ENCODE data around the gene LIPK. TPM values are rescaled to one million over a fixed set of nuclear protein-coding genes. Genes with fewer than 3 reads are reported as not detected.

Gene LIPK
- total and polyA plus RNA-seq, 9 of the 15 experiments (the other 6 are each of a cell fraction or from before 2014, with no cell fraction given), result not detected

GRCh38 chr10:88659725-88660597 lies 46.1 kb upstream of the LIPK start:
- FAIRE-seq, result no peak
- intact Hi-C loops (cut with micrococcal nuclease), result no loop called here
- in situ Hi-C loops (cut with MboI), result no loop called here
- Histone ChIP-seq H3K4me2 (ENCODE audit: insufficient read depth, low read length) (no peak overlapping the region), H3K9me1 (ENCODE audit: control insufficient read depth, insufficient read depth, low read length) (no peaks in the 10 kb centered on the region), H3K27me3 (ENCODE audit: control insufficient read depth in 2 of 2, insufficient read depth in 2 of 2, low read length in 2 of 2) (no peaks in the 10 kb centered on the region), H3K9me3 (replicated peaks; ENCODE audit: control insufficient read depth, insufficient read depth, low read depth, low read length) (no peaks in the 10 kb centered on the region), H3K9ac (ENCODE audit: insufficient read depth in 1 of 2, low read depth in 2 of 2, low read length in 2 of 2) (no peak overlapping the region), H4K20me1 (replicated peaks; ENCODE audit: control insufficient read depth, insufficient read depth, low read length) (no peaks in the 10 kb centered on the region), H3K27ac (ENCODE audit: extremely low read depth, low read depth, low read length) (no peak overlapping the region), H3K79me2 (ENCODE audit: control insufficient read depth, insufficient read depth, low read length) (no peaks in the 10 kb centered on the region), H3K4me3 (no peak overlapping the region), H3K36me3 (ENCODE audit: control insufficient read depth, insufficient read depth, low read length) (no peaks in the 10 kb centered on the region), H3K4me1 (replicated peaks in 1 of 2; ENCODE audit: control insufficient read depth in 2 of 2, insufficient read depth in 2 of 2, low read length in 2 of 2) (no peaks in the 10 kb centered on the region), H2AFZ (ENCODE audit: low read depth, low read length) (no peak overlapping the region)
- ChIA-PET CTCF (ENCODE audit: low intra/inter-chr PET ratio) (no interaction called here), POLR2A (no interaction called here)
- no peak for TF ChIP-seq DIDO1 (tag; IDR thresholded peaks at IDR 0.05; ENCODE audit: low read depth)
- no peak for TF ChIP-seq BCL6 (CRISPR knock-in tag; IDR thresholded peaks at IDR 0.05)
- no peak for TF ChIP-seq SOX6 (IDR thresholded peaks at IDR 0.05)
- TF ChIP-seq RNF2 (IDR thresholded peaks at IDR 0.05), result no peak
- TF ChIP-seq ZBTB7A (IDR thresholded peaks at IDR 0.05; ENCODE audit: borderline replicate concordance, control insufficient read depth, low read depth, low read length), result no peak
- TF ChIP-seq CREB5 (CRISPR knock-in tag; IDR thresholded peaks at IDR 0.05), result no peak
- no peak for TF ChIP-seq HNRNPLL (IDR thresholded peaks at IDR 0.05; ENCODE audit: low read depth, low read length, poor library complexity, severe bottlenecking)
- TF ChIP-seq ASH1L (IDR thresholded peaks at IDR 0.05; ENCODE audit: borderline replicate concordance, low read depth, partially characterized antibody), result no peak
- TF ChIP-seq ZNF583 (CRISPR knock-in tag; IDR thresholded peaks at IDR 0.05), result no peak
- TF ChIP-seq ZNF830 (CRISPR knock-in tag; IDR thresholded peaks at IDR 0.05), result no peak
- TF ChIP-seq SRSF9 (IDR thresholded peaks at IDR 0.05; ENCODE audit: borderline replicate concordance, low read depth, low read length), result no peak
- TF ChIP-seq SMAD3 (CRISPR knock-in tag; conservative IDR thresholded peaks at IDR 0.05), result no peak
- 4% methylated on average over 3 of the region's 3 CpGs for whole genome bisulfite sequencing (ENCODE audit: insufficient coverage, low coverage, missing lambda C conversion rate)
- no TSS peak for BruUV-seq (replicated peaks)
- ATAC-seq, result no peak
- DNase-seq (ENCODE audit: extremely low read depth in 1 of 4, low spot score in 3 of 4), result no peak

Data from K562 (cell line).